Measurements from ENCODE around the gene STX18. TPM values are rescaled to one million over a fixed set of nuclear protein-coding genes. Genes with fewer than 3 reads are reported as not detected.
"Not testable (repeated sequence)": the region's sequence is repeated elsewhere in the genome, so short reads cannot be mapped to it uniquely, and the experiment has no call there.

The STX18 gene
- total RNA-seq, 4 donors from 2014 or later: 9.2 to 56.9 (median 42.1) TPM

DNA sequence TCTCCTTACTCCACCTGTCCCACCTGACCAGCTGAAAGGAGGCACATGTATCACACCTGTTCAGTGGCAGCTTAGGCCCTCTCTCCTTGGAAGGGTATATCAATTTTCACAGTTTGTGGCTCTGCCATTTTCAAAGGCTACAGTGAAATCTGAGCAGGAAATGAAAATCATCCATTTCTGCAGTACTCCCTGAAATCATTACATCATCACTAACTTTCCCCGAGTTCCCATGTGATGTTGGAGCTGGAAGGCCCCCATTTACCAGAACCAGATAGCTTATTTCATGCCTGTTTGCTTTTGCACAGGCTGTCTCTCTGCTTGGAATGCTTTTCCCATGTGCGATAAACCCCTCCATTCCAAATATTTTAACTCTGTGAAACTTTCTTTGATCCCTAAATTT lies 31.0 kb upstream of the STX18 start:
- no peaks in the 10 kb centered on the region for H3K27me3 ChIP-seq
- no peaks in the 10 kb centered on the region for H3K36me3 ChIP-seq
- in situ Hi-C loops (cut with MboI; ENCODE audit: low pct_ligation_motif_present in 1 of 4, low pct_unique_long_range_greater_than_20kb in 1 of 4, low sequenced_read_pairs in 3 of 4): no loop called here
- peaks cover 0 to 10% (median 0%) of the 10 kb centered on the region in 4 donors for H3K4me1 ChIP-seq
- no peak for DNase-seq
- H3K27ac ChIP-seq: no peak overlapping the region
- TF ChIP-seq POLR2A (IDR thresholded peaks at IDR 0.05) (no peak), EP300 (IDR thresholded peaks at IDR 0.05; ENCODE audit: low read depth) (no peak), POLR2AphosphoS5 (IDR thresholded peaks at IDR 0.05) (no peak)
- TF ChIP-seq, protein P1, sequence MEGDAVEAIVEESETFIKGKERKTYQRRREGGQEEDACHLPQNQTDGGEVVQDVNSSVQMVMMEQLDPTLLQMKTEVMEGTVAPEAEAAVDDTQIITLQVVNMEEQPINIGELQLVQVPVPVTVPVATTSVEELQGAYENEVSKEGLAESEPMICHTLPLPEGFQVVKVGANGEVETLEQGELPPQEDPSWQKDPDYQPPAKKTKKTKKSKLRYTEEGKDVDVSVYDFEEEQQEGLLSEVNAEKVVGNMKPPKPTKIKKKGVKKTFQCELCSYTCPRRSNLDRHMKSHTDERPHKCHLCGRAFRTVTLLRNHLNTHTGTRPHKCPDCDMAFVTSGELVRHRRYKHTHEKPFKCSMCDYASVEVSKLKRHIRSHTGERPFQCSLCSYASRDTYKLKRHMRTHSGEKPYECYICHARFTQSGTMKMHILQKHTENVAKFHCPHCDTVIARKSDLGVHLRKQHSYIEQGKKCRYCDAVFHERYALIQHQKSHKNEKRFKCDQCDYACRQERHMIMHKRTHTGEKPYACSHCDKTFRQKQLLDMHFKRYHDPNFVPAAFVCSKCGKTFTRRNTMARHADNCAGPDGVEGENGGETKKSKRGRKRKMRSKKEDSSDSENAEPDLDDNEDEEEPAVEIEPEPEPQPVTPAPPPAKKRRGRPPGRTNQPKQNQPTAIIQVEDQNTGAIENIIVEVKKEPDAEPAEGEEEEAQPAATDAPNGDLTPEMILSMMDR (IDR thresholded peaks at IDR 0.05): no peak
- 74 to 100% methylated on average over 1 to 2 of the region's 2 CpGs for WGBS, 2 donors (ENCODE audit: low coverage in 1 of 2)
- intact Hi-C loops (cut with DNase I; ENCODE audit: low total_unique reads): no loop called here
- H3K4me3 ChIP-seq: no peak overlapping the region
- H3K9me3 ChIP-seq: no peaks in the 10 kb centered on the region

DNA sequence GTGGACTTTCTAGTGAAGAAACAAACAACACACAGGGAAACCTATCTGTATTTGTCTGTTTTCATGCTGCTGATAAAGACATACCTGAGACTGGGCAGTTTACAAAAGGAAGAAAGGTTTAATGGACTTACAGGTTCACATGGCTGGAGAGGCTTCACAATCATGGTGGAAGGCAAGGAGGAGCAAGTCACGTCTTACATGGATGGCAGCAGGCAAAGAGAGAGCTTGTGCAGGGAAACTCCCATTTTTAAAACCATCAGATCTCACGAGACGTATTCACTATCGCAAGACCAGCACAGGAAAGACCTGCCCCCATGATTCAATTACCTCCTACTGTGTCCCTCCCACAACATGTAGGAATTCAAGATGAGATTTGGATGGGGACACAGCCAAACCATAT lies 28.0 kb upstream of the STX18 start:
- DNase-seq: not testable (repeated sequence)
- WGBS, 2 donors (ENCODE audit: low coverage in 1 of 2): 94 to 100% methylated on average over 1 to 4 of the region's 4 CpGs

DNA sequence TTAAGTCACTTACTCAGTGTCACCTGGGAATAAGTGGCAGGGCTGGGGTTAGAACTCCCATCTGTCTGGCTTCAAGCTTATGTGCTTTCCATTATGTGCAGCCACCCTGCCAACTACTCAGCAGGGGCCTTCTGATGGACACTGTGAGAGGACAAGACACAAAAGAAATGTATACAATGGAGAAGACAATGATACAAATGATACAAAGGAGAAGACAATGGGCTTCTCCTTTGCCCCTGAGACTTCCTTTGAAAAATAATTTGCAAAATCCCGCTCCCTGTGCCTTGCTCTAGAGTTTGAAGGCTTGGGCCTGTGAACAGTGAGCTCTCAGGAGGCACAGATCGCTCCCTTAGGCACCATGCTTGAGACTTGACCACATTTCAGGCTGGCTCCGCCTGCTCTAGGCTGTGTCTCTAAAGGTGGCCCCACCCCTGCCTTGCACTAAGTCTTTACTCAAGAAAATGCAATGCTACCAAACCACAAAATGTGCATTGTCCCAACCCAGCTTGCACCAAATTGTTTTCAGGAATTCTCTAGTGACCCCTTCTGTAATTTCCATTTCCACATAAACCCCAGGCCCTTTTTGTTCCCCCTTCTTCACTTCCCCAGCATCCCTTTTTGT lies 27.1 kb upstream of the STX18 start:
- 96 to 100% methylated on average over 1 to 3 of the region's 3 CpGs for WGBS, 2 donors (ENCODE audit: low coverage in 1 of 2)
- H3K9me3 ChIP-seq: no peaks in the 10 kb centered on the region
- TF ChIP-seq POLR2A (IDR thresholded peaks at IDR 0.05) (no peak), EP300 (IDR thresholded peaks at IDR 0.05; ENCODE audit: low read depth) (no peak), POLR2AphosphoS5 (IDR thresholded peaks at IDR 0.05) (no peak)
- TF ChIP-seq, protein P1 (IDR thresholded peaks at IDR 0.05): no peak
- no peaks in the 10 kb centered on the region for H3K36me3 ChIP-seq
- no peaks in the 10 kb centered on the region for H3K27me3 ChIP-seq
- no peak overlapping the region for H3K27ac ChIP-seq
- no peak overlapping the region for H3K4me3 ChIP-seq
- intact Hi-C loops (cut with DNase I; ENCODE audit: low total_unique reads): no loop called here
- in situ Hi-C loops (cut with MboI; ENCODE audit: low pct_ligation_motif_present in 1 of 4, low pct_unique_long_range_greater_than_20kb in 1 of 4, low sequenced_read_pairs in 3 of 4): no loop called here
- H3K4me1 ChIP-seq: no peaks in the 10 kb centered on the region
- no peak for DNase-seq

More for the DNA sequence above, 28.0 kb upstream of the STX18 start:
- H3K36me3 ChIP-seq; H3K4me1 ChIP-seq; H3K4me3 ChIP-seq; H3K9me3 ChIP-seq; intact Hi-C loops (cut with DNase I; ENCODE audit: low total_unique reads); H3K27ac ChIP-seq; in situ Hi-C loops (cut with MboI; ENCODE audit: low pct_ligation_motif_present in 1 of 4, low pct_unique_long_range_greater_than_20kb in 1 of 4, low sequenced_read_pairs in 3 of 4); H3K27me3 ChIP-seq: not testable (repeated sequence)

DNA sequence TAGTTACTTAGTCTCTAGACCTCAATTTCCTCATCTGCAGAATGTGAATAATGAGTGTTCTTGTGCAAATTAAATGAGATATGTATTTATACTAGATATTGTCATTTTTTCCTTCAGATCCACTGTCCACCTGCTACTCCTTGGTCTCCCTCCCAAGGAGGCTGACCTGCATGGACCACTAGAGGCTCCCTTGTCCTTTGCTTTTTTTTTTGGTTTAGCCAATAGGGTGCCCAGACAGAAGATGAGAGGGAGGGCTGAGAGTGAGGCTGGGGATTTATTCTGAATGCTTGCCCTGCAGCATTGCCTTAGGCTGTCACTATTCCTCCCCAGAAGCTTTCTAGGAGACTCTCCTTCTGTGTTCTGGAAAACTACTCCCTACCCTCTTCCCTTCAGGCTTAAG lies 24.5 kb upstream of the STX18 start:
- intact Hi-C loops (cut with DNase I; ENCODE audit: low total_unique reads); H3K4me3 ChIP-seq; H3K4me1 ChIP-seq; DNase-seq; H3K27me3 ChIP-seq; H3K36me3 ChIP-seq; in situ Hi-C loops (cut with MboI; ENCODE audit: low pct_ligation_motif_present in 1 of 4, low pct_unique_long_range_greater_than_20kb in 1 of 4, low sequenced_read_pairs in 3 of 4); H3K9me3 ChIP-seq; H3K27ac ChIP-seq: not testable (repeated sequence)

DNA sequence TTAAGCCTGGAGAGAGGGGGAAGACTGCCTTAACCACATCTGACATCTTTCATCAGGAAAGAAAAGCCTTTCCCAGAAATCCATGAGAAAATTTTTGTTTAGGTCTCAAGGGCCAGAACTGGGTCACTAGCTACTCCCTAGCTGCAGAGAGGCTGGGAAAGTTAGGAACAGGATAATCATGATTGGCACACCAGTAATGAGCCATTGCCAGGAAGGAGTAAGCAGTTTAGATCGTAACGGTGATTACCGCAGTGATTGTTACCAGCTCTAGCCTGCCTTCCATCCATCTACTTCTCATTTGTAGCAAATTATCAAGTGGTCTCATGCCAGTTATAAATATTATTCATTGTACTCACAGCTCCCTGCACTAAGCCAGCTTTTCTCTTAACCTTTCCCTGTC lies 22.7 kb upstream of the STX18 start:
- H3K9me3 ChIP-seq: no peaks in the 10 kb centered on the region
- TF ChIP-seq, protein P1 (IDR thresholded peaks at IDR 0.05): no peak
- no peak for TF ChIP-seq POLR2A (IDR thresholded peaks at IDR 0.05)
- no peak for TF ChIP-seq POLR2AphosphoS5 (IDR thresholded peaks at IDR 0.05)
- TF ChIP-seq EP300 (IDR thresholded peaks at IDR 0.05; ENCODE audit: low read depth): no peak
- WGBS, 2 donors (ENCODE audit: low coverage in 1 of 2): 83 to 95% methylated on average over 3 of the region's 3 CpGs
- no peaks in the 10 kb centered on the region for H3K4me1 ChIP-seq
- intact Hi-C loops (cut with DNase I; ENCODE audit: low total_unique reads) (no loop called here), in situ Hi-C loops (cut with MboI; ENCODE audit: low pct_ligation_motif_present in 1 of 4, low pct_unique_long_range_greater_than_20kb in 1 of 4, low sequenced_read_pairs in 3 of 4) (no loop called here)
- H3K4me3 ChIP-seq: no peak overlapping the region
- DNase-seq: no peak
- no peak overlapping the region for H3K27ac ChIP-seq
- no peaks in the 10 kb centered on the region for H3K27me3 ChIP-seq
- no peaks in the 10 kb centered on the region for H3K36me3 ChIP-seq
